ENCODE results near the gene RMND1.
"Not testable (repeated sequence)": the region's sequence is repeated elsewhere in the genome, so short reads cannot be mapped to it uniquely, and the experiment has no call there.

The RMND1 gene

DNA sequence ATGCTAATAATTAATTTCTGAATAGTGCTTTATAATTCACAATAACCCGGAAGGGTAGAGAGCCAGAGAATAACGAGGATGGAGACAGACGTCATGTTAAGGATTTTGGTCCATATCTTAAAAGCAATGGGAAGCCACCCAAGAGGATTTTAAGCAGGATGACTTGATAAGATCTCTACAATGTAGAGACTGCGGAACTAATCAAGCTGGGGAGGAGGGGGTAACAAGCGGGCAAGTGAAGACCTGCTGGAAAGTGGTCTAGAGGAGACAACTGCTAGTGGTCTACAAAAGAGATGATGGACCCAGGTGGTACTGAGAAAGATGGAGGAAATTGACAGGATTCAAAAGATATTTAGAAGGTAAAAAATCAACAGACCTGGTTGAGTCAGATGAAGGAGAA lies 67.8 kb downstream of the RMND1 start:
- DNase-seq (ENCODE audit: low read depth) = no peak

DNA sequence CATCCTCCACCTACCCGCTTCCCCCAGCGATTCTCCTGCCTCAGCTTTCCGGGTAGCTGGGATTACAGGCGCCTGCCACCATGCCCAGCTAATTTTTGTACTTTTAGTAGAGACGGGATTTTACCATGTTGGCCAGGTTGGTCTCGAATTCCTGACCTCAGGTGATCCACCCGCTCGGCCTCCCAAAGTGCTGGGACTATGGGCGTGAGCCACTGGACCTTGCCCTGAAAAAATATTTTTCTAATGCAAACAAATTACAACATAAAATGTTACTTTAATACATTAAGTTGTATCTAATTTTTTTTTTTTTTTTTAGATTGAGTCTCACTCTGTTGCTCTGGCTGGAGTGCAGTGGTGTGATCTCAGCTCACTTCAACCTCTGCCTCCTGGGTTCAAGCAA lies 69.3 kb downstream of the RMND1 start:
- DNase-seq (ENCODE audit: low read depth) = not testable (repeated sequence)

DNA sequence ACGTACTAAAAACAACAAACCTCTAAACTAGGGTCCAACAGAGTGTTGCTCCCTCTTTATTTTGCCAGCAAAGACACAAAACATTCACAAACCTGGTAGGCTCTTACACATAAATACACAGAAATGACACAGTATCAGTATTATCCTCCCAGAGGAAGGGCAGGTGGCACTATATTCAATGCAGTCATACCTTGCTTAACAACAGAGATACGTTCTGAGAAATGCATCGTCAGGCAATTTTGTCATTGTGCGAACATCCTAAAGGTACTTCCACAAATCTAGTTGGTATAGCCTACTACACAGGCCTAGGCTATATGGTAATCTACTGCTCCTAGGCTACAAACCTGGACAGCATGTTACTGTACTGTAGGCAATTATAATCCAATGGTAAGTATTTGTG lies 70.2 kb downstream of the RMND1 start:
- DNase-seq (ENCODE audit: low read depth) = no peak

DNA sequence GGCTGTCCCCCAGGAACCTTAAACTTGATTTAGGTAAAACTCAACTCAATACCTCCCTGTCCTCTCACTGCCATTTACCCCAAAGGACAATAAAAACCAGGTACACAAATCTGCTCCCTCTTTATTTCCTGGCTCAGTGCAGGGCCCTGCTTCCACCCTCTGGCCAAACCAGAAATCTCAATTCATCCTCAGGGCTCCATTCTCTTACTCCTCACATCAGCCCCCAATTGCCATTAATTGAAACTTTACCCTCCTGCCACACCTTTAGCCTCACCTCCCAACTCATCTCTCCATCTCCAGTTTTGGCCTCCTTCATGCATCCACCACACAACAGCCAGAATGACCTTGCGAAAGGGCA lies 71.1 kb downstream of the RMND1 start:
- DNase-seq (ENCODE audit: low read depth) = no peak

DNA sequence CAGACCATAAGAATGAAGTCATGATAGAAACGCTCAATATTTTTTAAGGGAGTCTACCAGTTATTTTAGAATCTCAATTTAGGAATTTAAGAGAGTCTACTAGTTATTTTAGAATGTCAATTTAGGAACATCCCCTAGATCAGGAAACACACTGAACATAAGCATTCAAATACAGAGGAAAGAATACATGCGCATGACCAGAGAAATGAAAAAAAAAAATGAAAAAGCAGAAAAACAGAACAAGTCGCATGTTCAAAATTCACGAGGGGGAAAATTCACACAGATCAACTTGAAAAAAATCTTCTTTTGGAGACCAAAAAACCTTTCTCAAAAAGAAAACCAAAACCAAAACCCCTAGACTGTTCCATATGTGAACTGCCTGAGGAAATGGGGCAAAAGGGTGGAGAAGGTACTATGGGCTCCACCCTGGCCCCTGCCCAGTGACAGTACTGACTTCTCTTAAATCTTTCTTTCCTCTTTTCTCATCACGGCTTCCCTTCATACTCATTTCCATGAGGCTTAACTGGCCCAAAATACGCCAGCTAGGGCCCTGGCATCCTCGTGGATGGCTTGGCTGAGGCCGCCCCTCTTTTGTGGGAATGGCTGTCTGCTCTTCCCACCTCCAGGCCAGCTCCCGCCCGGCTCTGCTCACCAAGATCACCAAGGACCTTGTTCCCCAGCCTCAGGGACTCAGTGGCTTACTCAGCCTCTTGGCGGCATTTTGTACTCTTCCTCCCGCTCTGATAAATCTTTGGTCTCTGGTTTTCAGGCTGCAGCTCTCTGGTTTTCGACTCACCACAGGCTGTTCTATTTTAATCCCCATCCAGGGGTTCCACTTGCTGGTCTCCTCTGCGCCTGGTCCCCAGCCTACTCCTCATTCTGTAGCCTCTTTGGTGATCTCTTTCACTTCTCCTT lies 71.7 kb downstream of the RMND1 start:
- DNase-seq (ENCODE audit: low read depth) = no peak

DNA sequence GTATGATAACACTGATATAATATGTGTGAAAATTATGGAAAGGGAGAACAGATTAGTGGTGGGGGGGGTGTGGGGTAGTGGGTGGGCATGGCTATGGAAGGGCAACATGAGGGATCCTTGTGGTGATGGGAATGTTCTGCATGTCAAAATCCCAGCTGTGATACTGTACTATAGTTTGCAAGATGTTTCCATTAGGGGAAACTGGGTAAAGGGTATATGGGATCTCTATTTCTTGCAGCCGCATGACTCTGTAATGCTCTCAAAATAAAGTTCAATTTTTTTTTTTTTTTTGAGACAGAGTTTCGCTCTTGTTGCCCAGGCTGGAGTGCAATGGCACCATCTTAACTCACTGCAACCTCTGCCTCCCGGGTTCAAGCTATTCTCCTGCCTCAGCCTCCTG lies 74.8 kb downstream of the RMND1 start:
- DNase-seq (ENCODE audit: low read depth) = no peak

DNA sequence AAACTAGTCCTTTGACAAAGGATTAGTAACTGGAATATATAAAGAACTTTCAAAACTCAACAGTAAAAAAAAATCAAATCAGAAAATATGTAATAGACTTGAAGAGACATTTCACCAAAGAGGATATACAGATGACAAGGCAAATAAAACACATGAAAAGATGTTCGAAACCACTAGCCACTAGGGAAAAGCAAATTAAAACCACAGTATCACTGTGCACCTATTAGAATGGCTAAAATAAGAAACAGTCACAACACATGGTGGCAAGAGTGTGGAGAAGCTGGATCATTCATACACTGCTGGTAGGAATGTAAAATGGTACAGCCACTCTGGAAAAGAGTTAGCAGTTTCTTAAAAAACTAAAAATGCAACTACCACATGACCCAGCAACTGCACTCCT lies 75.5 kb downstream of the RMND1 start:
- no peak for DNase-seq (ENCODE audit: low read depth)

DNA sequence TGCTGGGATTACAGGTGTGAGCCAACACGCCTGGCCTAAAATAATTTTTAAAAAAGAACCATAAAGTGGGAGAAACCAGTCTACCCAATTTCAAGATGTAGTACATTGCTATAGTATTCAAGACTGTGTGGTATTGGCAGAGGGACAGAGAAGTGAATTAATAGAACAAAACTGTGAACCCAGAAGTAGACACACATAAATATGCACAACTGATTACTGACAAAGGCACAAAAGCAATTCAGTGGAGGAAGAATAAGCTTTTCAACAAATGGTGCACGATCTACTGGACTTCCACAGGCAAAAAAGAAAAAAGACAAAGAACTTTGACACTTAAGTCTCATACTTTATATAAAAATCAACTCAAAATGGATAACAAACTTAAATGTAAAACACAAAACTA lies 76.1 kb downstream of the RMND1 start:
- DNase-seq (ENCODE audit: low read depth) = no peak

DNA sequence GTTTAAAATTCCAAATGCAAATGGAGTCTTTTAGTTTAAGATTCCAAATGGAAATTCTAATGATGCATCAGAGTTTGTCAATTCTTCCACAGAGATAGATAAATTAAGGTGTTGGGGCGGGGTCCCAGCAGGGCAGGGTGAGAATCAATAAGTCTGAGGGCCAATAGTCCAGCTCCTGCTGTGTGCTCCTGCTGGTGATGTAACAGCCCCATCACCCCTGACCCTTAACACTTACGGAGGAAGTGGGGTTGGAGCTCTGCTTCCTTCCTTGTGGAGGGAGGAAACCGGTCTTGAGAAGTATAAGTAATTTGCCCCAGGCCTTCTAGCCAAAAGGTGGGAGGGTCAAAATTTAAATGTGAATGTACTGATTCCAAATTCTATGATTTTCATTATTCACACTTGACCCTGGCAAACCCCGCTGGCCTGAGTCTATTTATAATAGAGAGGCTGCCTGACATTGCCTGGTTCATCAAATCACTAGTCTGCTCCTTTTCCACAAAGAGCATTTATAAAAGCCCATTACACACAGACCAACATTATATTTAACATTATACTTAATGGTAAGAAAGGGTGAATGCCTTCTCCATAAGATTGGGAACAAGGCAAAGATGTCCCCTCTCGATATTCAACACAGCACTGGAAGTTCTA lies 77.8 kb downstream of the RMND1 start:
- DNase-seq (ENCODE audit: low read depth) = no peak

DNA sequence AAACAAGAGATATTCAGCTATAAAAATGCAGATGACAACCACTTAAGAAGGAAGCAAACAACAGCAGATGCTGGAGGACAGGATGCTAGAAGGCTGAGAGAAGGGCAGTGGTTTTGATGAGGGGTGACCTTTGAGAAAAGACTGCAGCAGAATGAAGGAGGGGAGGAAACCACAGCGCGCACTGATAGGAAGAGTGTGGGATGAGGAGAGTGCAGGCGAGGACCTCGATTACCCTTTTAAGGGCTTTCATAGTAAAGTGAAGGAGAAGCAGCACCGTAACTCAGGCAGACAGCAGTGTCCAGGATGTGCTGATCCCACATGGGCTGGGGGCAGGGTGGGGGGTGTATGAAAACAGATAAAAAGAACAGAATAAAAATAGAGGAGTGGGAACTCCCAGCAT lies 79.8 kb downstream of the RMND1 start:
- DNase-seq (ENCODE audit: low read depth) = no peak

DNA sequence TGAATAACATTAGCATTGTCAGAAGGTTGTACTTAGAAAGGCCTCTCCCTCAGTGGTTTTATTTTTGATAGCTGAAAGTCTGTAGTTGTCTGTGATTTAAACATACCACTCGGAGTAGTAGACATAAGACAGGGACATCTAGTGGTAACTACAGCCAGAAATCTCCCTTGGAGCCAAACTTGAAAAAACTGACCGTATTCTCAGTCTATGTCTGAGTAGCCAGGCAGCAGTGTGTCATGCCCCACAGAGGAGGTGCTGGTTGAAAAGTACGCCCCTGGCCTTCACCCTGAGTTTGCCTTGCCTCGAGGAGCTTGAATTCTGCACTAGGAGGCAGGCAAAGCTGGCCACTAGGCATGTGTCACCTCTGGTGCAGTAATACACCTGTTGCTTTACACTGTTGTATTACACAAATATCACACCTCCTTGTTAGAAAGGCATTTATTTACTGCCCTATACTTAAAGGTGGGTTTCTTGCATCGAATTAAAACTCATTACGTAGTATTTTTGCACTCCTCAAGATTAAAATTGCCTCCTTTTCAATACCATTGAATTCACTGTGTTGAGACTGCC lies 81.3 kb downstream of the RMND1 start:
- DNase-seq (ENCODE audit: low read depth) = no peak

DNA sequence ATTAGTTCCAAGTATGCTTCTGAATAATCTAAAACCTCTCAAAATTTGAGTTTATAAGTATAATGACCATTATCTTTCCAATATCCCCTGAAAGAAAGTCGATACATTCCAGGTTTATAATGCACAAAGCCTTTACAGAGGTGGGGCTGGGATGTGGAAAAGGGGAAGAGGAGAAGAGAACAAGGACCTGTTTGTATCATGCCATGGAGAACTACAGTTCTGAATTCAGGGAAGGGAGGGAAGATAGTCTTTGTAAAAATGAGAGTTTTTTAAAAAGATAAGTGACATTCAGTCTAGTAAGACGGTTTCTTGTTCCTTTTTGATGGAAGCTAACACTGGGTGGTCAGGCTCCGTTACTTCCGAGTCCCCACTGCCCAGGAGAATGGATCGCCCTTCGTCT lies 86.7 kb downstream of the RMND1 start:
- no peak for DNase-seq (ENCODE audit: low read depth)

DNA sequence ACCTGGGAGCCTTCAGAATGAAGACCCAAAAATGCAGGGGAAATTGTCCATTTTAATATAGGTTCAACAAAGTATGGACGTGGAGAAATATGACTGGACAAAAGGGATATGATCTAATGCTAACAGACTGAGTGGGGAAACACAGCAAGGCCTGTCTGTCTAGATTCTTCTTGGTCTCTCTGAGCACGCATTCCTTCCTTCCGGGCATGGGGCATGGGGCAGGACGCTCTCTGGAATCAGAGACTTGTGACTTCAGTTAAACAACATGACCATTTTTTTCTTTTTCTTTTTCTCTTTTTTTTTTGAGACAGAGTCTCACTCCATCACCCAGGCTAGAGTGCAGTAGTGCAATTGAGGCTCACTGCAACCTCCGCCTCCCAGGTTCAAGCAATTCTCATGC lies 92.4 kb downstream of the RMND1 start:
- DNase-seq (ENCODE audit: low read depth) = no peak

DNA sequence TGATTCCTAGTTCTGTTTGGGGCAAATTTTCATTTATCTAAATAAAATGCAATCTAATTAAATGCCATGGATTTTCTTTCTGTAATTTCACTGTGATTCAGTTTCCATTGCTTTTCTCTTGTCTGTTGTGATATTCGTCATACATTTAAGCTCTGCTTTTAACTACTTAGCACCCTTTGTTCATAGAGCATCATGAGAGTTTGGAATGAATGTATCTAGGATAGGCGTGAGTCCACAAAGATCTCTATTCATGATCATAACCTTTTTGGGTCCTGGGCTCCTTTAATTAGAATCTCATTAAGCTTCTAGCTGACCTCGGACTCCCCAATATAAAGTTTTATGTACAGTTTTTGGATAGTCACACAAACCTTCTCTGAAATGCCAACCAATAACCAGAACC lies 93.5 kb downstream of the RMND1 start:
- no peak for DNase-seq (ENCODE audit: low read depth)

DNA sequence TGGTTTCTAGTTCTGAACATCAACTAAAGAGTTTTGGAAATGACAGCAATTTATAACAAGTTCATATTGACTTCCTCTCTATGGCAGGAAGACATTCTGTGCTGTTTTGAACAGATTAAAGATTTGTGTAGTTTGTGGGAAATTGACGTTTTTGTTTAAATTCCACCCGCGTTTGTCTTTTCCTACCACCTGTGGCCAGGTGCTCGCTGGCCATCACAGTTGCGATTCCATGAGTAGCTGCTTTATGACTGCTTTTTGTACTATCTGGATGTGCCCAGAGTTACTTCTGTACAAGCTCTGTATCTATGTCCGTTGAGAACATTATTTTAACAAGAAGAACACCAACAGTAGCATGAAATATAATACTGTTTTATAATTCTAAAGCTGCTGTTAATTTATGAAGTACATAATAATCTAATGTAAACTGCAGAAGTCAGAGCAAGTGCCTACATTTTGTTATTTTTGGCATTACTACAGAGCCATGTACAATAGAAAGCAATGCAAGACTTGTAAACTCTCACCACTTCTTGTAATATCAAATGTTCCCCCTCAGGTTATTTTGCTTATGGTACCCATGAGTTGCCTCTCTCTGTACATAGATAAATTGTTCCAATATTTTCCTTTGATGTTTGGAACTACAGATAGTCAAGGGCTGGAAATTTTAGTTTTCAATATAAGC lies 94.0 kb downstream of the RMND1 start:
- no peak for DNase-seq (ENCODE audit: low read depth)

DNA sequence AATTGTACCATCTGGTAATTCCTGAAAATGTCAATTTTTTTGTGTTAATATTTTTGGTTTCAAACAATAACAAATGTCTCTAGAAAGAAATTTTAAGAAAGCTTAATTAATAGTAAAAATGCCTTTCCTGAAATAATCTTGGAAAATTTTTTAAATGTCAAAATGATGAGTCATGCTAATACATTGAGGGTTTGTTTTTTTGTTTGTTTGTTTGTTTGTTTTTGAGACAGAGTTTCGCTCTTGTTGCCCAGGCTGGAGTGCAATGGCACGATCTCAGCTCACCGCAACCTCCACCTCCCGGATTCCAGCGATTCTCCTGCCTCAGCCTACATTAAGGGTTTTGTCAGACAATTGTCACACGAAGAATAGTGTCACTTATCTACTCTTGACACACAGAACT lies 94.9 kb downstream of the RMND1 start:
- not testable (repeated sequence) for DNase-seq (ENCODE audit: low read depth)
